H9 (cell line): ENCODE results near the gene INSIG1. TPM values are rescaled to one million over a fixed set of nuclear protein-coding genes. Genes with fewer than 3 reads are reported as not detected.

Experiments used
- DNase-seq: peaks from one replicate; pipeline ENCODE4 v3.0.0-alpha.2; 2017
- H2AFZ ChIP-seq: one replicate; pipeline ENCODE4 v1.6.1; 2013; ENCODE audit warnings: mild to moderate bottlenecking, low read length, control low read depth, moderate library complexity
- H2AK5ac ChIP-seq: 2 replicates; pipeline ENCODE4 v1.6.1; 2013; ENCODE audit warnings: low read length, control low read depth, mixed read lengths; ENCODE audit not compliant: insufficient read length
- H2BK120ac ChIP-seq: one replicate; pipeline ENCODE4 v1.6.1; 2013; ENCODE audit warnings: low read depth, mild to moderate bottlenecking, low read length, control low read depth, inconsistent platforms; ENCODE audit not compliant: poor library complexity, severe bottlenecking
- H2BK12ac ChIP-seq: 2 replicates; pipeline ENCODE4 v1.6.1; 2013; ENCODE audit warnings: low read length, control low read depth, mixed read lengths, low read depth; ENCODE audit not compliant: insufficient read length
- H2BK15ac ChIP-seq: 2 replicates; pipeline ENCODE4 v1.6.1; 2013; ENCODE audit warnings: low read depth, low read length, control low read depth
- H2BK20ac ChIP-seq: one replicate; pipeline ENCODE4 v1.6.1; 2013; ENCODE audit warnings: low read depth, mild to moderate bottlenecking, low read length, control low read depth, inconsistent platforms; ENCODE audit not compliant: poor library complexity, severe bottlenecking
- H2BK5ac ChIP-seq: 2 replicates; pipeline ENCODE4 v1.6.1; 2013; ENCODE audit warnings: low read length, control low read depth, mixed read lengths; ENCODE audit not compliant: insufficient read length
- H3K14ac ChIP-seq: 2 replicates; pipeline ENCODE4 v1.6.1; 2013; ENCODE audit warnings: low read length, control low read depth; ENCODE audit not compliant: insufficient read depth
- H3K18ac ChIP-seq: 2 replicates; pipeline ENCODE4 v1.6.1; 2013; ENCODE audit warnings: low read depth, mild to moderate bottlenecking, mixed read lengths, low read length, control low read depth; ENCODE audit not compliant: insufficient read length
- H3K23ac ChIP-seq: 2 replicates; pipeline ENCODE4 v1.6.1; 2013; ENCODE audit warnings: low read length, control low read depth, mixed read lengths, low read depth; ENCODE audit not compliant: insufficient read length
- H3K23me2 ChIP-seq: 2 replicates; pipeline ENCODE4 v1.6.1; 2013; ENCODE audit warnings: low read depth, mild to moderate bottlenecking, mixed read lengths, low read length, control low read depth; ENCODE audit not compliant: insufficient read length, poor library complexity, severe bottlenecking
- H3K27ac ChIP-seq: 2 replicates; pipeline ENCODE4 v1.5.1; 2013; ENCODE audit warnings: low read length, control low read depth, mixed read lengths, low read depth; ENCODE audit not compliant: insufficient read length
- H3K27me3 ChIP-seq: 2 replicates; pipeline ENCODE4 v1.6.1; 2013; ENCODE audit warnings: low read length, control low read depth, inconsistent platforms; ENCODE audit not compliant: insufficient read depth
- H3K4ac ChIP-seq: 2 replicates; pipeline ENCODE4 v1.6.1; 2013; ENCODE audit warnings: low read depth, mild to moderate bottlenecking, control low read depth, inconsistent platforms, low read length, moderate library complexity
- H3K4me1 ChIP-seq: 2 replicates; pipeline ENCODE4 v1.6.1; 2013; ENCODE audit warnings: low read length, control low read depth, inconsistent platforms; ENCODE audit not compliant: insufficient read depth
- H3K4me2 ChIP-seq: 2 replicates; pipeline ENCODE4 v1.6.1; 2013; ENCODE audit warnings: low read length, control low read depth, mixed read lengths; ENCODE audit not compliant: insufficient read length, insufficient read depth
- H3K56ac ChIP-seq: 2 replicates; pipeline ENCODE4 v1.6.1; 2013; ENCODE audit warnings: low read depth, mild to moderate bottlenecking, mixed read lengths, low read length, control low read depth; ENCODE audit not compliant: insufficient read length
- H3K79me1 ChIP-seq: 2 replicates; pipeline ENCODE4 v1.6.1; 2013; ENCODE audit warnings: low read depth, mild to moderate bottlenecking, moderate library complexity, low read length, control low read depth, inconsistent platforms; ENCODE audit not compliant: insufficient read depth, poor library complexity, severe bottlenecking
- H3K79me2 ChIP-seq: 2 replicates; pipeline ENCODE4 v1.6.1; 2013; ENCODE audit warnings: low read length, control low read depth, inconsistent platforms; ENCODE audit not compliant: insufficient read depth
- H3K9ac ChIP-seq: 2 replicates; pipeline ENCODE4 v1.6.1; 2013; ENCODE audit warnings: low read length, control low read depth, mixed read lengths; ENCODE audit not compliant: insufficient read length; ENCODE audit errors: extremely low read depth
- H3K9me3 ChIP-seq: one replicate; pipeline ENCODE4 v1.6.1; 2013; ENCODE audit warnings: low read depth, low read length, inconsistent platforms; ENCODE audit not compliant: control insufficient read depth
- H3T11ph ChIP-seq: one replicate; pipeline ENCODE4 v1.6.1; 2013; ENCODE audit warnings: mild to moderate bottlenecking, low read length, control low read depth, inconsistent platforms
- H4K20me1 ChIP-seq: one replicate; pipeline ENCODE4 v1.6.1; 2013; ENCODE audit not compliant: control insufficient read depth, insufficient read length, insufficient read depth
- H4K5ac ChIP-seq: 2 replicates; pipeline ENCODE4 v1.6.1; 2013; ENCODE audit warnings: low read depth, mild to moderate bottlenecking, mixed read lengths, low read length, control low read depth; ENCODE audit not compliant: insufficient read length
- H4K8ac ChIP-seq: replicated peaks from 2 replicates; pipeline ENCODE4 v1.6.1; 2013; ENCODE audit warnings: low read length, control low read depth, mixed read lengths, low read depth; ENCODE audit not compliant: insufficient read length
- H4K91ac ChIP-seq: 2 replicates; pipeline ENCODE4 v1.6.1; 2013; ENCODE audit warnings: low read depth, mild to moderate bottlenecking, moderate library complexity, mixed read lengths, low read length, control low read depth; ENCODE audit not compliant: insufficient read length
- H3K27ac Mint-ChIP-seq, 3 experiments: 2 replicates in 2 of 3; 3 replicates in 1 of 3; pipeline ENCODE4 v1.8.0; 2020 to 2021; ENCODE audit warnings: mixed read lengths in 3 of 3, mild to moderate bottlenecking in 1 of 3, moderate library complexity in 1 of 3
- H3K27me3 Mint-ChIP-seq: 2 replicates; pipeline ENCODE4 v1.8.0; 2021; ENCODE audit warnings: low read depth, mild to moderate bottlenecking, moderate library complexity, mixed read lengths
- H3K36me3 Mint-ChIP-seq, 3 experiments: 2 replicates in 2 of 3; 3 replicates in 1 of 3; pipeline ENCODE4 v1.8.0; 2020 to 2021; ENCODE audit warnings: low read depth in 3 of 3, mixed read lengths in 3 of 3; ENCODE audit not compliant: insufficient read depth in 1 of 3
- H3K4me1 Mint-ChIP-seq, 2 experiments: 2 replicates each; pipeline ENCODE4 v1.8.0; 2020; ENCODE audit warnings: mixed read lengths in 2 of 2
- H3K4me3 Mint-ChIP-seq, 2 experiments: 2 replicates in 1 of 2; 3 replicates in 1 of 2; pipeline ENCODE4 v1.8.0; 2020 to 2021; ENCODE audit warnings: mild to moderate bottlenecking in 2 of 2, mixed read lengths in 2 of 2, moderate library complexity in 1 of 2
- H3K9me3 Mint-ChIP-seq, 2 experiments: 2 replicates in 1 of 2; 3 replicates in 1 of 2; pipeline ENCODE4 v1.8.0; 2020; ENCODE audit warnings: mild to moderate bottlenecking in 2 of 2, mixed read lengths in 2 of 2, moderate library complexity in 1 of 2
- CTCF ChIP-seq: fragments of 200-600 bp; sonication (generic); conservative IDR thresholded peaks from 3 replicates; pipeline ENCODE4 v1.8.0; 2021; ENCODE audit warnings: antibody characterized with exemption, mild to moderate bottlenecking
- WGBS: extraction: QIAGEN DNeasy Blood & Tissue Kit; methylation state at CpG from one replicate; pipeline ENCODE4 v1.1.7; 2013; ENCODE audit warnings: missing lambda C conversion rate, low lambda C conversion rate, mixed read lengths; ENCODE audit not compliant: insufficient read length; ENCODE audit errors: extremely low coverage; 5-methylcytosine and 5-hydroxymethylcytosine counted together
- total RNA-seq: library from RNA; stranded (reverse); gene quantifications from 2 replicates; pipeline ENCODE4 v1.2.1, GENCODE V29; 2021

Gene INSIG1
- total RNA-seq, 1 experiment from 2014 or later: 23.3 TPM

GRCh38 chr7:155278921-155279320 is 18.8 kb upstream of the INSIG1 start:
- Histone ChIP-seq H3K23ac (no peak overlapping the region), H2BK5ac (no peak overlapping the region), H4K20me1 (no peaks in the 10 kb centered on the region), H3K9ac (no peak overlapping the region), H3K79me2 (no peaks in the 10 kb centered on the region), H3K4me2 (no peak overlapping the region), H2BK15ac (no peak overlapping the region), H3T11ph (no peak overlapping the region), H3K14ac (no peak overlapping the region), H3K4ac (no peak overlapping the region), H2BK120ac (no peak overlapping the region), H3K79me1 (no peaks in the 10 kb centered on the region), H2AFZ (no peak overlapping the region), H2BK12ac (no peak overlapping the region), H3K27ac (no peak overlapping the region), H3K4me1 (no peaks in the 10 kb centered on the region), H4K8ac (no peak overlapping the region), H3K27me3 (no peaks in the 10 kb centered on the region), H3K9me3 (no peaks in the 10 kb centered on the region), H3K18ac (no peak overlapping the region), H4K5ac (no peak overlapping the region), H3K23me2 (no peaks in the 10 kb centered on the region), H2BK20ac (no peak overlapping the region), H4K91ac (no peak overlapping the region), H3K56ac (no peak overlapping the region), H2AK5ac (no peak overlapping the region)
- H3K4me1 Mint-ChIP-seq: peaks cover 15% of the 10 kb centered on the region in 2 experiments
- no peak overlapping the region for H3K4me3 Mint-ChIP-seq
- no peak for DNase-seq
- no peaks in the 10 kb centered on the region for H3K36me3 Mint-ChIP-seq
- H3K9me3 Mint-ChIP-seq: no peaks in the 10 kb centered on the region
- no peak for TF ChIP-seq CTCF
- H3K27ac Mint-ChIP-seq: no peak overlapping the region
- no CpG with 5 or more reads among the region's 9 CpGs for WGBS
- peaks cover 3% of the 10 kb centered on the region for H3K27me3 Mint-ChIP-seq
